LNCaP clone FGC (cell line): ENCODE results near the gene GZF1.

Experiments used
- DNase-seq: peaks from one replicate; pipeline ENCODE4 v3.0.0-alpha.2; 2011; ENCODE audit warnings: low read depth
- H3K4me3 ChIP-seq: 2 replicates; pipeline ENCODE4 v1.5.1; 2011; ENCODE audit warnings: mild to moderate bottlenecking, low read depth, low read length, control low read depth
- CTCF ChIP-seq: IDR thresholded peaks from 2 replicates; pipeline ENCODE4 v1.5.1; 2012; ENCODE audit warnings: mild to moderate bottlenecking; ENCODE audit not compliant: control insufficient read depth, insufficient read depth; ENCODE audit errors: extremely low read depth

Gene GZF1

GRCh38 chr20:23360531-23360930 lies 1.5 kb upstream of the GZF1 start:
- TF ChIP-seq CTCF = no peak
- H3K4me3 ChIP-seq = peak overlapping the region; percentile 80

GRCh38 chr20:23361119-23361475 lies 885 bp upstream of the GZF1 start:
- peak overlapping the region; percentile 80 for H3K4me3 ChIP-seq
- no peak for TF ChIP-seq CTCF
- no peak for DNase-seq

More at GRCh38 chr20:23360531-23360930, 1.5 kb upstream of the GZF1 start:
- no peak for DNase-seq

GRCh38 chr20:23362392-23363256 lies 642 bp downstream of the GZF1 start:
- TF ChIP-seq CTCF = no peak
- DNase-seq = no peak
- peak overlapping the region; percentile 83 for H3K4me3 ChIP-seq

- H3K4me3 ChIP-seq = peak overlapping the region; percentile 83
- no peak for DNase-seq
- no peak for TF ChIP-seq CTCF
These were observed 1.3 kb downstream of the GZF1 start for GRCh38 chr20:23363257-23363649.

GRCh38 chr20:23365390-23366165 lies 3.6 kb downstream of the GZF1 start:
- DNase-seq = no peak
- no peak overlapping the region for H3K4me3 ChIP-seq
- TF ChIP-seq CTCF = no peak

- no peak for TF ChIP-seq CTCF
- no peak overlapping the region for H3K4me3 ChIP-seq
- no peak for DNase-seq
These were observed 4.4 kb downstream of the GZF1 start for GRCh38 chr20:23366384-23366783.
